Left ventricle myocardium inferior (tissue), 1 donor: ENCODE results near the gene DEFB129. TPM values are rescaled to one million over a fixed set of nuclear protein-coding genes. Genes with fewer than 3 reads are reported as not detected.
"Not testable (repeated sequence)": the region's sequence is repeated elsewhere in the genome, so short reads cannot be mapped to it uniquely, and the experiment has no call there.

Experiments
- DNase-seq: peaks from one replicate; pipeline ENCODE4 v3.0.0-alpha.2; 2020
- H3K27ac ChIP-seq: fragments of 200-600 bp; replicated peaks from 2 replicates; pipeline ENCODE4 v1.8.0; 2021
- H3K27me3 ChIP-seq: fragments of 200-600 bp; 2 replicates; pipeline ENCODE4 v1.8.0; 2021; ENCODE audit warnings: low read depth
- H3K36me3 ChIP-seq: fragments of 200-600 bp; 2 replicates; pipeline ENCODE4 v1.8.0; 2021
- H3K4me1 ChIP-seq: fragments of 200-600 bp; 2 replicates; pipeline ENCODE4 v1.8.0; 2021
- H3K4me3 ChIP-seq: fragments of 200-600 bp; 2 replicates; pipeline ENCODE4 v1.8.0; 2021; ENCODE audit warnings: mild to moderate bottlenecking, moderate library complexity
- H3K9me3 ChIP-seq: fragments of 200-600 bp; replicated peaks from 2 replicates; pipeline ENCODE4 v1.8.0; 2021
- CTCF ChIP-seq: fragments of 200-600 bp; IDR thresholded peaks from 2 replicates; pipeline ENCODE4 v1.8.0; 2021; ENCODE audit warnings: antibody characterized with exemption, mild to moderate bottlenecking, borderline replicate concordance
- intact Hi-C: fragments of 100-400 bp; cut with micrococcal nuclease; formaldehyde crosslinking; loops from one replicate; pipeline ENCODE4 v1.11.0; 2022
- total RNA-seq: library from RNA; stranded (reverse); fragmentation: NEBNext Ultra II Directional; extraction: Animal tissue kit (Norgen Biotek cat#: 25700); gene quantifications from one replicate; pipeline ENCODE4 v1.2.1, GENCODE V29; 2021
- donor health status: DM: no; HTN: yes; CAD: no; lungs with severe emphysema.

The DEFB129 gene
- total RNA-seq, 1 donor from 2014 or later, result not detected

GRCh38 chr20:217266-217665 is 9.8 kb upstream of the DEFB129 start:
- intact Hi-C loops, result no loop called here
- H3K36me3 ChIP-seq, result no peaks in the 10 kb centered on the region
- peaks cover 23% of the 10 kb centered on the region for H3K27me3 ChIP-seq
- no peak for DNase-seq
- peaks cover 33% of the 10 kb centered on the region for H3K4me1 ChIP-seq
- no peak for TF ChIP-seq CTCF
- no peak overlapping the region for H3K4me3 ChIP-seq
- H3K27ac ChIP-seq, result peak overlapping the region; percentile 83
- no peaks in the 10 kb centered on the region for H3K9me3 ChIP-seq

GRCh38 chr20:219290-220115 is 7.6 kb upstream of the DEFB129 start:
- DNase-seq, result no peak
- peak; percentile 55 for TF ChIP-seq CTCF
- peaks cover 22% of the 10 kb centered on the region for H3K4me1 ChIP-seq
- H3K27me3 ChIP-seq, result peaks cover 23% of the 10 kb centered on the region
- no peak overlapping the region for H3K4me3 ChIP-seq
- intact Hi-C loops, result no loop called here
- peak overlapping the region; percentile 19 for H3K27ac ChIP-seq
- no peaks in the 10 kb centered on the region for H3K9me3 ChIP-seq
- no peaks in the 10 kb centered on the region for H3K36me3 ChIP-seq

- H3K36me3 ChIP-seq, result no peaks in the 10 kb centered on the region
- H3K9me3 ChIP-seq, result no peaks in the 10 kb centered on the region
- peaks cover 23% of the 10 kb centered on the region for H3K27me3 ChIP-seq
- no peak for DNase-seq
- no peak overlapping the region for H3K27ac ChIP-seq
- peaks cover 17% of the 10 kb centered on the region for H3K4me1 ChIP-seq
- H3K4me3 ChIP-seq, result no peak overlapping the region
- TF ChIP-seq CTCF, result no peak
- intact Hi-C loops, result no loop called here
These were observed 5.7 kb upstream of the DEFB129 start for GRCh38 chr20:221258-221830.

GRCh38 chr20:225879-226278 is 1.2 kb upstream of the DEFB129 start:
- H3K36me3 ChIP-seq, intact Hi-C loops, H3K27me3 ChIP-seq, H3K4me1 ChIP-seq, H3K27ac ChIP-seq, H3K9me3 ChIP-seq, H3K4me3 ChIP-seq, DNase-seq: not testable (repeated sequence)

- intact Hi-C loops, result no loop called here
- Histone ChIP-seq H3K4me1 (no peaks in the 10 kb centered on the region), H3K27me3 (peaks cover 7% of the 10 kb centered on the region), H3K4me3 (no peak overlapping the region), H3K27ac (no peak overlapping the region), H3K9me3 (no peaks in the 10 kb centered on the region), H3K36me3 (no peaks in the 10 kb centered on the region)
- no peak for DNase-seq
- no peak for TF ChIP-seq CTCF
These were observed 514 bp downstream of the DEFB129 start for GRCh38 chr20:227439-228105.

GRCh38 chr20:235891-236290 is 8.8 kb downstream of the DEFB129 start:
- Histone ChIP-seq H3K4me3 (no peak overlapping the region), H3K27me3 (peaks cover 17% of the 10 kb centered on the region), H3K9me3 (no peaks in the 10 kb centered on the region), H3K4me1 (no peaks in the 10 kb centered on the region), H3K27ac (no peak overlapping the region), H3K36me3 (no peaks in the 10 kb centered on the region)
- intact Hi-C loops, result no loop called here
- peak; percentile 48 for TF ChIP-seq CTCF
- no peak for DNase-seq
